Measurements from ENCODE around the gene SPATA9. TPM values are rescaled to one million over a fixed set of nuclear protein-coding genes. Genes with fewer than 3 reads are reported as not detected.
"Not testable (repeated sequence)": the region's sequence is repeated elsewhere in the genome, so short reads cannot be mapped to it uniquely, and the experiment has no call there.

Gene SPATA9
- total RNA-seq, 2 experiments from 2014 or later, result not detected

- Histone ChIP-seq H3K4me2 (ENCODE audit: low read length) (no peak overlapping the region), H3K9me3 (ENCODE audit: low read length) (no peaks in the 10 kb centered on the region), H3K4me3 (ENCODE audit: low read depth, low read length, poor library complexity, severe bottlenecking) (no peak overlapping the region), H2AFZ (ENCODE audit: low read length) (no peak overlapping the region), H3K4me1 (ENCODE audit: insufficient read depth, low read length, poor library complexity, severe bottlenecking) (no peaks in the 10 kb centered on the region), H4K20me1 (ENCODE audit: insufficient read depth, low read length) (no peaks in the 10 kb centered on the region), H3K36me3 (ENCODE audit: insufficient read depth, low read length) (no peaks in the 10 kb centered on the region), H3K27ac (ENCODE audit: low read depth, low read length, poor library complexity, severe bottlenecking) (no peak overlapping the region), H3K9me2 (ENCODE audit: insufficient read depth, low read length) (no peaks in the 10 kb centered on the region), H3K79me2 (ENCODE audit: insufficient read depth, low read depth, low read length) (no peaks in the 10 kb centered on the region)
- DNase-seq (ENCODE audit: low spot score), result no peak
- POLR2A ChIA-PET, result no interaction called here
- no TSS peak for BruUV-seq (replicated peaks)
- no peak for TF ChIP-seq CTCF (conservative IDR thresholded peaks at IDR 0.05; ENCODE audit: low read length)
- TF ChIP-seq EZH2phosphoT487 (IDR thresholded peaks at IDR 0.05; ENCODE audit: borderline replicate concordance, low read depth, low read length), result no peak
- CTCF ChIA-PET (ENCODE audit: unreplicated experiment), result no interaction called here
- intact Hi-C loops (cut with micrococcal nuclease; ENCODE audit: unreplicated experiment), result no loop called here
Observed at GRCh38 chr5:95707055-95707454, 24.3 kb upstream of the SPATA9 start.

- CTCF ChIA-PET (ENCODE audit: unreplicated experiment); H3K9me3 ChIP-seq (ENCODE audit: low read length); H2AFZ ChIP-seq (ENCODE audit: low read length); BruUV-seq (replicated peaks); H3K9me2 ChIP-seq (ENCODE audit: insufficient read depth, low read length); H3K36me3 ChIP-seq (ENCODE audit: insufficient read depth, low read length); H3K4me3 ChIP-seq (ENCODE audit: low read depth, low read length, poor library complexity, severe bottlenecking); DNase-seq (ENCODE audit: low spot score); intact Hi-C loops (cut with micrococcal nuclease; ENCODE audit: unreplicated experiment); H3K79me2 ChIP-seq (ENCODE audit: insufficient read depth, low read depth, low read length); H3K4me2 ChIP-seq (ENCODE audit: low read length); H3K27ac ChIP-seq (ENCODE audit: low read depth, low read length, poor library complexity, severe bottlenecking); H4K20me1 ChIP-seq (ENCODE audit: insufficient read depth, low read length); H3K4me1 ChIP-seq (ENCODE audit: insufficient read depth, low read length, poor library complexity, severe bottlenecking): not testable (repeated sequence)
- POLR2A ChIA-PET, result interaction anchor here (1.1 kb wide), 1 partner anchor 19 kb away, joined by 3 read pairs; no protein-coding TSS in a partner anchor
Observed at GRCh38 chr5:95706196-95706595, 23.4 kb upstream of the SPATA9 start.

GRCh38 chr5:95704150-95704549, 21.4 kb upstream of the SPATA9 start:
- no peaks in the 10 kb centered on the region for H3K9me2 ChIP-seq (ENCODE audit: insufficient read depth, low read length)
- ChIA-PET POLR2A (interaction anchor here (1.1 kb wide), 1 partner anchor 21 kb away, joined by 4 read pairs; no protein-coding TSS in a partner anchor), CTCF (ENCODE audit: unreplicated experiment) (no interaction called here)
- H3K9me3 ChIP-seq (ENCODE audit: low read length), result no peaks in the 10 kb centered on the region
- no peak overlapping the region for H3K4me2 ChIP-seq (ENCODE audit: low read length)
- intact Hi-C loops (cut with micrococcal nuclease; ENCODE audit: unreplicated experiment), result no loop called here
- no TSS peak for BruUV-seq (replicated peaks)
- no peaks in the 10 kb centered on the region for H3K4me1 ChIP-seq (ENCODE audit: insufficient read depth, low read length, poor library complexity, severe bottlenecking)
- H3K36me3 ChIP-seq (ENCODE audit: insufficient read depth, low read length), result no peaks in the 10 kb centered on the region
- TF ChIP-seq EZH2phosphoT487 (IDR thresholded peaks at IDR 0.05; ENCODE audit: borderline replicate concordance, low read depth, low read length) (no peak), CTCF (conservative IDR thresholded peaks at IDR 0.05; ENCODE audit: low read length) (no peak)
- H3K4me3 ChIP-seq (ENCODE audit: low read depth, low read length, poor library complexity, severe bottlenecking), result no peak overlapping the region
- DNase-seq (ENCODE audit: low spot score), result no peak
- no peak overlapping the region for H3K27ac ChIP-seq (ENCODE audit: low read depth, low read length, poor library complexity, severe bottlenecking)
- no peaks in the 10 kb centered on the region for H4K20me1 ChIP-seq (ENCODE audit: insufficient read depth, low read length)
- no peak overlapping the region for H2AFZ ChIP-seq (ENCODE audit: low read length)
- no peaks in the 10 kb centered on the region for H3K79me2 ChIP-seq (ENCODE audit: insufficient read depth, low read depth, low read length)
